Brain microvascular endothelial cell (primary cell): ENCODE data around the gene PGRMC2.

Experiments used
- DNase-seq: peaks from one replicate; pipeline ENCODE4 v3.0.0-alpha.2; 2020
- H3K27ac ChIP-seq: fragments of 250-450 bp; sonication (Bioruptor Pico); 2 replicates; pipeline ENCODE4 v1.5.1; 2020; ENCODE audit warnings: mild to moderate bottlenecking, moderate library complexity
- H3K27me3 ChIP-seq: fragments of 250-450 bp; sonication (Bioruptor Pico); replicated peaks from 2 replicates; pipeline ENCODE4 v1.5.1; 2020; ENCODE audit warnings: mild to moderate bottlenecking
- H3K36me3 ChIP-seq: fragments of 250-450 bp; sonication (Bioruptor Pico); replicated peaks from 2 replicates; pipeline ENCODE4 v1.5.1; 2020; ENCODE audit warnings: mild to moderate bottlenecking
- H3K4me3 ChIP-seq: 2 replicates; pipeline ENCODE4 v1.5.1; 2011; ENCODE audit warnings: low read depth, mild to moderate bottlenecking, control low read depth, low read length, moderate library complexity
- CTCF ChIP-seq: IDR thresholded peaks from 2 replicates; pipeline ENCODE4 v1.5.1; 2011; ENCODE audit warnings: low read depth, mild to moderate bottlenecking, moderate library complexity, low read length, control low read depth, inconsistent platforms; ENCODE audit errors: missing control alignments
- in situ Hi-C: cut with HindIII; loops from 2 replicates; pipeline ENCODE4 v1.10.0; 2017; ENCODE audit warnings: low sequenced_read_pairs, low pct_ligation_motif_present

PGRMC2 gene

GRCh38 chr4:128285085-128285997, 2.3 kb downstream of the PGRMC2 start:
- no peak for TF ChIP-seq CTCF
- Histone ChIP-seq H3K4me3 (peak overlapping the region; percentile 85), H3K27ac (peak overlapping the region; percentile 92), H3K36me3 (peaks cover 5% of the 10 kb centered on the region), H3K27me3 (no peaks in the 10 kb centered on the region)
- no peak for DNase-seq
- in situ Hi-C loops, result no loop called here

GRCh38 chr4:128284317-128284716, 3.3 kb downstream of the PGRMC2 start:
- no peak for TF ChIP-seq CTCF
- in situ Hi-C loops, result no loop called here
- no peak for DNase-seq
- H3K4me3 ChIP-seq, result peak overlapping the region; percentile 7
- peaks cover 5% of the 10 kb centered on the region for H3K36me3 ChIP-seq
- no peak overlapping the region for H3K27ac ChIP-seq
- H3K27me3 ChIP-seq, result no peaks in the 10 kb centered on the region

- no peak overlapping the region for H3K27ac ChIP-seq
- no peak overlapping the region for H3K4me3 ChIP-seq
- no peak for DNase-seq
- TF ChIP-seq CTCF, result no peak
- no peaks in the 10 kb centered on the region for H3K27me3 ChIP-seq
- in situ Hi-C loops, result no loop called here
- H3K36me3 ChIP-seq, result peaks cover 5% of the 10 kb centered on the region
Observed at GRCh38 chr4:128283071-128283470, 4.5 kb downstream of the PGRMC2 start.

- H3K36me3 ChIP-seq, result peaks cover 5% of the 10 kb centered on the region
- no peak for TF ChIP-seq CTCF
- no peak for DNase-seq
- H3K4me3 ChIP-seq, result no peak overlapping the region
- H3K27ac ChIP-seq, result no peak overlapping the region
- H3K27me3 ChIP-seq, result no peaks in the 10 kb centered on the region
- in situ Hi-C loops, result no loop called here
Observed at GRCh38 chr4:128282516-128282915, 5.1 kb downstream of the PGRMC2 start.

GRCh38 chr4:128281354-128281753, 6.3 kb downstream of the PGRMC2 start:
- no peak for DNase-seq
- no peak for TF ChIP-seq CTCF
- H3K27me3 ChIP-seq, result no peaks in the 10 kb centered on the region
- no peak overlapping the region for H3K4me3 ChIP-seq
- in situ Hi-C loops, result no loop called here
- H3K27ac ChIP-seq, result no peak overlapping the region
- H3K36me3 ChIP-seq, result peaks cover 5% of the 10 kb centered on the region

- Histone ChIP-seq H3K4me3 (no peak overlapping the region), H3K36me3 (peaks cover 5% of the 10 kb centered on the region), H3K27me3 (no peaks in the 10 kb centered on the region), H3K27ac (no peak overlapping the region)
- in situ Hi-C loops, result no loop called here
- no peak for TF ChIP-seq CTCF
- no peak for DNase-seq
Observed at GRCh38 chr4:128279624-128280225, 7.9 kb downstream of the PGRMC2 start.
